Peyer's patch (tissue), 4 donors: ENCODE data around the gene DSG1. TPM values are rescaled to one million over a fixed set of nuclear protein-coding genes. Genes with fewer than 3 reads are reported as not detected.
"Not testable (repeated sequence)": the region's sequence is repeated elsewhere in the genome, so short reads cannot be mapped to it uniquely, and the experiment has no call there.

Source experiments
- DNase-seq, 3 donors: peaks; one replicate each; pipeline ENCODE4 v3.0.0-alpha.2; 2017 to 2019
- H3K27ac ChIP-seq, 4 donors: fragments of 200-600 bp; sonication (generic); one replicate each; pipeline ENCODE4 v1.5.1; 2016 to 2019
- H3K27me3 ChIP-seq, 2 donors: fragments of 200-600 bp; sonication (generic); one replicate each; pipeline ENCODE4 v1.5.1; 2019
- H3K36me3 ChIP-seq, 3 donors: fragments of 200-600 bp; sonication (generic); one replicate each; pipeline ENCODE4 v1.5.1; 2016 to 2019
- H3K4me1 ChIP-seq, 4 donors: fragments of 200-600 bp; sonication (generic); one replicate each; pipeline ENCODE4 v1.5.1; 2016 to 2019
- H3K4me3 ChIP-seq, 4 donors: fragments of 200-600 bp; sonication (generic); 1 replicate in 3 of 4; 2 replicates in 1 of 4; pipeline ENCODE4 v1.5.1; 2016 to 2019; ENCODE audit warnings: mild to moderate bottlenecking in 1 of 4
- H3K9me3 ChIP-seq, 4 donors: fragments of 200-600 bp; sonication (generic); one replicate each; pipeline ENCODE4 v1.5.1; 2016 to 2019; ENCODE audit warnings: mild to moderate bottlenecking in 1 of 4
- CTCF ChIP-seq, 6 experiments: fragments of 450-650 bp in 4 of 6; fragments of 200-600 bp in 2 of 6; sonication (generic) in 1 of 6; IDR thresholded peaks; one replicate each; pipeline ENCODE4 v1.5.1; 2017 to 2019; ENCODE audit warnings: antibody characterized with exemption in 6 of 6, mild to moderate bottlenecking in 3 of 6, moderate library complexity in 1 of 6
- POLR2A ChIP-seq, 2 donors: fragments of 450-650 bp; IDR thresholded peaks; one replicate each; pipeline ENCODE4 v1.5.1; 2017; ENCODE audit warnings: antibody characterized with exemption in 2 of 2, mild to moderate bottlenecking in 2 of 2, moderate library complexity in 2 of 2
- total RNA-seq, 4 donors: library from RNA; depleted of rRNA; stranded (reverse); fragments of >200 nt; gene quantifications; one replicate each; pipeline ENCODE4 v1.1.0, GENCODE V29; 2016

Gene DSG1
- total RNA-seq, 4 donors from 2014 or later = 0.27 to 0.38 TPM; not detected in 2

- Histone ChIP-seq H3K4me3 (no peak overlapping the region), H3K9me3 (no peaks in the 10 kb centered on the region), H3K27me3 (no peaks in the 10 kb centered on the region), H3K36me3 (no peaks in the 10 kb centered on the region), H3K27ac (peak overlapping the region in 2 of 4 donors; percentile 18 to 36), H3K4me1 (peaks cover 0 to 14% (median 0%) of the 10 kb centered on the region in 4 donors)
- peak in 1 of 3 donors; percentile 47 for DNase-seq
- TF ChIP-seq POLR2A (IDR thresholded peaks at IDR 0.05) (no peak), CTCF (IDR thresholded peaks at IDR 0.05) (no peak)
Measured at GRCh38 chr18:31274931-31275330, 43.0 kb upstream of the DSG1 start.

GRCh38 chr18:31275722-31276463 is 42.1 kb upstream of the DSG1 start:
- Histone ChIP-seq H3K4me3 (no peak overlapping the region), H3K27ac (peak overlapping the region in 1 of 4 donors; percentile 23), H3K27me3 (no peaks in the 10 kb centered on the region), H3K9me3 (no peaks in the 10 kb centered on the region), H3K36me3 (no peaks in the 10 kb centered on the region), H3K4me1 (peaks cover 0 to 14% (median 0%) of the 10 kb centered on the region in 4 donors)
- TF ChIP-seq POLR2A (IDR thresholded peaks at IDR 0.05) = no peak
- no peak for TF ChIP-seq CTCF (IDR thresholded peaks at IDR 0.05)
- peak in 1 of 3 donors; percentile 49 for DNase-seq

GRCh38 chr18:31278609-31279071 is 39.3 kb upstream of the DSG1 start:
- peak in 1 of 2 donors; percentile 14 for TF ChIP-seq POLR2A (IDR thresholded peaks at IDR 0.05)
- TF ChIP-seq CTCF (IDR thresholded peaks at IDR 0.05) = no peak
- H3K27ac ChIP-seq = peak overlapping the region in 2 of 4 donors; percentile 44 to 70
- DNase-seq = peak in 1 of 3 donors; percentile 76

GRCh38 chr18:31280502-31280901 is 37.5 kb upstream of the DSG1 start:
- no peaks in the 10 kb centered on the region for H3K9me3 ChIP-seq
- no peak overlapping the region for H3K4me3 ChIP-seq
- no peak for DNase-seq
- H3K27ac ChIP-seq = no peak overlapping the region
- peaks cover 0 to 5% (median 0%) of the 10 kb centered on the region in 4 donors for H3K4me1 ChIP-seq
- no peaks in the 10 kb centered on the region for H3K27me3 ChIP-seq
- no peaks in the 10 kb centered on the region for H3K36me3 ChIP-seq
- no peak for TF ChIP-seq POLR2A (IDR thresholded peaks at IDR 0.05)
- TF ChIP-seq CTCF (IDR thresholded peaks at IDR 0.05) = no peak

More at GRCh38 chr18:31278609-31279071, 39.3 kb upstream of the DSG1 start:
- H3K4me1 ChIP-seq = peaks cover 0 to 14% (median 0%) of the 10 kb centered on the region in 4 donors
- no peaks in the 10 kb centered on the region for H3K9me3 ChIP-seq
- H3K36me3 ChIP-seq = no peaks in the 10 kb centered on the region
- no peaks in the 10 kb centered on the region for H3K27me3 ChIP-seq
- H3K4me3 ChIP-seq = no peak overlapping the region

- no peaks in the 10 kb centered on the region for H3K36me3 ChIP-seq
- no peaks in the 10 kb centered on the region for H3K27me3 ChIP-seq
- DNase-seq = no peak
- no peaks in the 10 kb centered on the region for H3K9me3 ChIP-seq
- H3K4me1 ChIP-seq = no peaks in the 10 kb centered on the region
- H3K27ac ChIP-seq = no peak overlapping the region
- TF ChIP-seq CTCF (IDR thresholded peaks at IDR 0.05) (no peak), POLR2A (IDR thresholded peaks at IDR 0.05) (no peak)
- H3K4me3 ChIP-seq = no peak overlapping the region
Measured at GRCh38 chr18:31281437-31281836, 36.5 kb upstream of the DSG1 start.

GRCh38 chr18:31289446-31289845 is 28.5 kb upstream of the DSG1 start:
- not testable (repeated sequence) for H3K27me3 ChIP-seq, H3K4me1 ChIP-seq, DNase-seq, H3K27ac ChIP-seq, H3K4me3 ChIP-seq, H3K36me3 ChIP-seq, H3K9me3 ChIP-seq
